GM12801 (cell line): ENCODE measurements around the gene RFX2.

Source experiments
- CTCF ChIP-seq: IDR thresholded peaks from one replicate; pipeline ENCODE4 v1.5.1; 2011; ENCODE audit warnings: control low read depth; ENCODE audit not compliant: insufficient read length; ENCODE audit errors: extremely low read depth

RFX2 gene

GRCh38 chr19:6020166-6020882 lies 90.0 kb downstream of the RFX2 start:
- TF ChIP-seq CTCF, result no peak

- no peak for TF ChIP-seq CTCF
Measured at GRCh38 chr19:6018786-6019185, 91.5 kb downstream of the RFX2 start.

GRCh38 chr19:6017576-6017975 lies 92.7 kb downstream of the RFX2 start:
- TF ChIP-seq CTCF, result no peak

GRCh38 chr19:6015841-6016545 lies 94.3 kb downstream of the RFX2 start:
- no peak for TF ChIP-seq CTCF

GRCh38 chr19:6014551-6015135 lies 95.7 kb downstream of the RFX2 start:
- TF ChIP-seq CTCF, result no peak

- TF ChIP-seq CTCF, result no peak
Measured at GRCh38 chr19:6012426-6013170, 97.7 kb downstream of the RFX2 start.

- TF ChIP-seq CTCF, result no peak
Measured at GRCh38 chr19:6011794-6012193, 98.5 kb downstream of the RFX2 start.
